IMR-90 (cell line): Measurements from ENCODE around the gene PNPLA1. TPM values are rescaled to one million over a fixed set of nuclear protein-coding genes. Genes with fewer than 3 reads are reported as not detected.

Source experiments
- ATAC-seq: fragments of 200-7000 bp; cut with Tn5 transposase; 2 replicates; pipeline ENCODE4 v1.9.1; 2020; ENCODE audit warnings: low read depth, mild to moderate bottlenecking, moderate library complexity
- BruUV-seq: library from RNA; stranded (reverse); fragments of 400-500 nt; replicated peaks from 2 replicates; lab custom pipeline; 2021; lab: Mats Ljungman, UMichigan
- CTCF ChIA-PET: fragments of 300-600 bp; formaldehyde crosslinking; extraction: SDS; loops from one replicate; lab custom pipeline; 2021; ENCODE audit warnings: antibody characterized with exemption; lab: Yijun Ruan, JAX
- POLR2A ChIA-PET: fragments of 300-600 bp; sonication (Branson Sonifier 250); formaldehyde crosslinking; loops from one replicate; lab custom pipeline; 2022; ENCODE audit warnings: antibody characterized with exemption; ENCODE audit not compliant: unreplicated experiment; lab: Charles Lee
- DNase-seq: peaks from one replicate; pipeline ENCODE4 v3.0.0; 2013
- H2AFZ ChIP-seq: replicated peaks from 2 replicates; pipeline ENCODE3; 2013; ENCODE audit warnings: low read length, mild to moderate bottlenecking; ENCODE audit not compliant: poor library complexity
- H2AK5ac ChIP-seq: 2 replicates; pipeline ENCODE4 v1.6.1; 2013; ENCODE audit warnings: low read depth, low read length, inconsistent platforms
- H2AK9ac ChIP-seq: replicated peaks from 2 replicates; pipeline ENCODE3; 2013; ENCODE audit warnings: mild to moderate bottlenecking, low read depth, low read length, moderate library complexity; ENCODE audit not compliant: poor library complexity
- H2BK120ac ChIP-seq: 2 replicates; pipeline ENCODE4 v1.6.1; 2013; ENCODE audit warnings: low read depth, low read length, inconsistent platforms
- H2BK15ac ChIP-seq: 3 replicates; pipeline ENCODE4 v1.6.1; 2013; ENCODE audit warnings: low read depth, low read length, inconsistent platforms
- H2BK20ac ChIP-seq: 2 replicates; pipeline ENCODE4 v1.6.1; 2013; ENCODE audit warnings: low read depth, mild to moderate bottlenecking, inconsistent platforms, low read length, moderate library complexity
- H2BK5ac ChIP-seq: 2 replicates; pipeline ENCODE4 v1.6.1; 2013; ENCODE audit warnings: mild to moderate bottlenecking, low read depth, low read length, inconsistent platforms; ENCODE audit not compliant: poor library complexity, severe bottlenecking
- H3K14ac ChIP-seq: replicated peaks from 2 replicates; pipeline ENCODE4 v1.6.1; 2013; ENCODE audit warnings: low read depth, low read length, inconsistent platforms
- H3K18ac ChIP-seq: 2 replicates; pipeline ENCODE4 v1.6.1; 2013; ENCODE audit warnings: low read depth, low read length, control low read depth
- H3K23ac ChIP-seq: 2 replicates; pipeline ENCODE4 v1.6.1; 2013; ENCODE audit warnings: low read depth, low read length, inconsistent platforms
- H3K27ac ChIP-seq: 2 replicates; pipeline ENCODE4 v1.5.1; 2013; ENCODE audit warnings: mild to moderate bottlenecking, control low read depth, low read length; ENCODE audit not compliant: insufficient read depth
- H3K27me3 ChIP-seq: 2 replicates; pipeline ENCODE4 v1.6.1; 2013; ENCODE audit warnings: low read length; ENCODE audit not compliant: control insufficient read depth, insufficient read depth
- H3K36me3 ChIP-seq: 2 replicates; pipeline ENCODE4 v1.6.1; 2013; ENCODE audit warnings: low read length, mixed read lengths; ENCODE audit not compliant: control insufficient read depth, insufficient read depth
- H3K4ac ChIP-seq: 2 replicates; pipeline ENCODE4 v1.6.1; 2013; ENCODE audit warnings: low read depth, low read length, inconsistent platforms
- H3K4me1 ChIP-seq: 2 replicates; pipeline ENCODE4 v1.6.1; 2013; ENCODE audit warnings: low read length, mixed read lengths; ENCODE audit not compliant: control insufficient read depth, insufficient read depth
- H3K4me2 ChIP-seq: 2 replicates; pipeline ENCODE4 v1.6.1; 2013; ENCODE audit warnings: low read depth, mild to moderate bottlenecking, control low read depth, low read length, moderate library complexity
- H3K4me3 ChIP-seq: 2 replicates; pipeline ENCODE4 v1.5.1; 2013; ENCODE audit warnings: low read depth, mild to moderate bottlenecking, control low read depth, low read length, moderate library complexity; ENCODE audit not compliant: insufficient read depth
- H3K56ac ChIP-seq: 2 replicates; pipeline ENCODE4 v1.6.1; 2013; ENCODE audit warnings: low read length, inconsistent platforms; ENCODE audit not compliant: insufficient read depth; ENCODE audit errors: extremely low read depth
- H3K79me1 ChIP-seq, 2 experiments: 2 replicates each; pipeline ENCODE4 v1.6.1; 2013; ENCODE audit warnings: low read length in 2 of 2, inconsistent platforms in 1 of 2, low read depth in 1 of 2
- H3K9ac ChIP-seq: 2 replicates; pipeline ENCODE4 v1.6.1; 2013; ENCODE audit warnings: low read depth, low read length, control low read depth
- H3K9me1 ChIP-seq: 2 replicates; pipeline ENCODE4 v1.6.1; 2013; ENCODE audit warnings: low read length, inconsistent platforms; ENCODE audit not compliant: insufficient read depth
- H3K9me3 ChIP-seq: 2 replicates; pipeline ENCODE4 v1.6.1; 2013; ENCODE audit warnings: low read length; ENCODE audit not compliant: control insufficient read depth, insufficient read depth
- H4K20me1 ChIP-seq: 2 replicates; pipeline ENCODE4 v1.6.1; 2013; ENCODE audit warnings: low read length, inconsistent platforms; ENCODE audit not compliant: insufficient read depth
- H4K5ac ChIP-seq: 2 replicates; pipeline ENCODE4 v1.6.1; 2013; ENCODE audit warnings: mild to moderate bottlenecking, low read depth, low read length, control low read depth
- H4K8ac ChIP-seq, 2 experiments: 2 replicates each; pipeline ENCODE4 v1.6.1; 2013; ENCODE audit warnings: low read depth in 2 of 2, low read length in 2 of 2, control low read depth in 1 of 2, inconsistent platforms in 1 of 2
- H4K91ac ChIP-seq: 2 replicates; pipeline ENCODE4 v1.6.1; 2013; ENCODE audit warnings: low read depth, low read length, inconsistent platforms; ENCODE audit not compliant: insufficient read depth
- BHLHE40 ChIP-seq: fragments of 150-350 bp; IDR thresholded peaks from 2 replicates; pipeline ENCODE4 v1.6.1; 2016; ENCODE audit warnings: mild to moderate bottlenecking, low read depth, low read length
- NFE2L2 ChIP-seq: fragments of 150-350 bp; IDR thresholded peaks from 2 replicates; pipeline ENCODE4 v1.6.1; 2016; ENCODE audit warnings: low read depth, mild to moderate bottlenecking, low read length
- POLR2A ChIP-seq: IDR thresholded peaks from 2 replicates; pipeline ENCODE4 v1.6.1; 2012; ENCODE audit warnings: mild to moderate bottlenecking, low read depth, low read length
- RFX5 ChIP-seq: IDR thresholded peaks from 2 replicates; pipeline ENCODE4 v1.8.0; 2012; ENCODE audit warnings: low read depth, mild to moderate bottlenecking, low read length, moderate library complexity
- WGBS, 2 experiments: methylation state at CpG; one replicate each; pipeline versions ENCODE4 v1.1.5 to v1.1.7; 2013; ENCODE audit warnings: missing lambda C conversion rate in 2 of 2; ENCODE audit not compliant: insufficient read length in 1 of 2; ENCODE audit errors: extremely low coverage in 2 of 2; 5-methylcytosine and 5-hydroxymethylcytosine counted together
- dilution Hi-C: fragments of 300-500 bp; cut with HindIII; formaldehyde crosslinking; loops from one replicate; pipeline ENCODE4 v1.14.3; 2018; ENCODE audit warnings: low sequenced_read_pairs; ENCODE audit not compliant: unreplicated experiment
- in situ Hi-C: fragments of 300-500 bp; cut with MboI; formaldehyde crosslinking; loops from 3 replicates; pipeline ENCODE4 v1.14.3; 2019; ENCODE audit warnings: low sequenced_read_pairs, inconsistent platforms, mixed read lengths
- intact Hi-C: fragments of 100-400 bp; cut with micrococcal nuclease; formaldehyde crosslinking; loops from 2 replicates; pipeline ENCODE4 v1.10.0; 2022
- polyA plus RNA-seq, 3 experiments: library from polyadenylated mRNA; depleted of rRNA; stranded (reverse); fragments of >200 nt; gene quantifications; 2 replicates each; pipeline ENCODE4 v1.2.3, GENCODE V29; 2012; ENCODE audit warnings: low replicate concordance in 1 of 3
- total RNA-seq: library from RNA; depleted of rRNA; stranded (reverse); fragments of >200 nt; gene quantifications from 2 replicates; pipeline ENCODE4 v1.2.3, GENCODE V29; 2012
- TF ChIP-seq, protein P1 (sequence below): fragments of 150-350 bp; IDR thresholded peaks from 2 replicates; pipeline ENCODE4 v1.6.1; 2017; ENCODE audit warnings: mild to moderate bottlenecking, antibody characterized with exemption, low read length, low read depth

PNPLA1 gene
- total and polyA plus RNA-seq, 2 of the 4 experiments (the other 2 are of a cell fraction), result not detected

- peaks cover 7% of the 10 kb centered on the region for H3K9me1 ChIP-seq
- peak overlapping the region; percentile 31 for H2AK9ac ChIP-seq
- in situ Hi-C loops (no loop called here), intact Hi-C loops (no loop called here), dilution Hi-C loops (no loop called here)
- no peak overlapping the region for H2BK120ac ChIP-seq
- ATAC-seq (no peak), DNase-seq (no peak)
- no peak overlapping the region for H2AK5ac ChIP-seq
- no peak for TF ChIP-seq NFE2L2
- TF ChIP-seq, protein P1, sequence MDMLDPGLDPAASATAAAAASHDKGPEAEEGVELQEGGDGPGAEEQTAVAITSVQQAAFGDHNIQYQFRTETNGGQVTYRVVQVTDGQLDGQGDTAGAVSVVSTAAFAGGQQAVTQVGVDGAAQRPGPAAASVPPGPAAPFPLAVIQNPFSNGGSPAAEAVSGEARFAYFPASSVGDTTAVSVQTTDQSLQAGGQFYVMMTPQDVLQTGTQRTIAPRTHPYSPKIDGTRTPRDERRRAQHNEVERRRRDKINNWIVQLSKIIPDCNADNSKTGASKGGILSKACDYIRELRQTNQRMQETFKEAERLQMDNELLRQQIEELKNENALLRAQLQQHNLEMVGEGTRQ, result no peak
- TF ChIP-seq BHLHE40, result no peak
- no peak for TF ChIP-seq POLR2A
- no peak for TF ChIP-seq RFX5
- H3K56ac ChIP-seq, result no peak overlapping the region
- H3K27ac ChIP-seq, result no peak overlapping the region
- H4K5ac ChIP-seq, result no peak overlapping the region
- H4K91ac ChIP-seq, result no peak overlapping the region
- H3K79me1 ChIP-seq, result no peaks in the 10 kb centered on the region
- ChIA-PET CTCF (no interaction called here), POLR2A (no interaction called here)
- H3K4me1 ChIP-seq, result peaks cover 4% of the 10 kb centered on the region
- H2AFZ ChIP-seq, result no peak overlapping the region
- H3K18ac ChIP-seq, result no peak overlapping the region
- H2BK20ac ChIP-seq, result no peak overlapping the region
- no peak overlapping the region for H3K4ac ChIP-seq
- no peaks in the 10 kb centered on the region for H3K36me3 ChIP-seq
- H3K4me2 ChIP-seq, result no peak overlapping the region
- no peak overlapping the region for H2BK15ac ChIP-seq
- H3K4me3 ChIP-seq, result no peak overlapping the region
- no TSS peak for BruUV-seq
- no peaks in the 10 kb centered on the region for H3K27me3 ChIP-seq
- no peaks in the 10 kb centered on the region for H3K9me3 ChIP-seq
- H4K20me1 ChIP-seq, result no peaks in the 10 kb centered on the region
- H3K14ac ChIP-seq, result no peak overlapping the region
- no peak overlapping the region for H4K8ac ChIP-seq
- no peak overlapping the region for H3K23ac ChIP-seq
- no peak overlapping the region for H3K9ac ChIP-seq
- no peak overlapping the region for H2BK5ac ChIP-seq
- WGBS, 2 experiments, result no CpG with 5 or more reads among the region's 4 CpGs
Observed at GRCh38 chr6:36242626-36243025, 27.2 kb upstream of the PNPLA1 start.
